ENCODE results near the gene SHROOM2.

The SHROOM2 gene

DNA sequence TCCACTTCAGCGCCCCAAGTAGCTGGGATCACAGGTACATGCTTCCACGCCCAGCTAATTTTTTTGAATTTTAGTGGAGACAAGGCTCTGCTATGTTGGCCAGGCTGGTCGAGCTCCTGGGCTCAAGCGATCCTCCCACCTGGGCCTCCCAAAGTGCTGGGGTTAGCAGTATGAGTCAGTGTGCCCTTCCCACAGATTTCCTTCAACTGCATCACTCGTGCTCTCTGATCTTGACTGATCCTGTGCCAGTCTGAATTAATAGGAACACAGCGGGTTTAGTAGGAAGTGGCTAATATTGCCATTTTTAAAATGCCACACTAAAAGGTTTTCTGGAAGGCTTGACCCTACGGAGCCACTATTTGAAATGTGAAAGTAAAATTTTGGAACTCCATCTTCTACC lies 4.3 kb upstream of the SHROOM2 start:
- DNase-seq (ENCODE audit: extremely low spot score) = no peak
- CTCF ChIA-PET = no interaction called here
- TF ChIP-seq NFRKB (IDR thresholded peaks at IDR 0.05) (no peak), TARDBP (IDR thresholded peaks at IDR 0.05) (no peak), SUZ12 (IDR thresholded peaks at IDR 0.05) (no peak), ELF4 (IDR thresholded peaks at IDR 0.05) (no peak), HDGF (IDR thresholded peaks at IDR 0.05; ENCODE audit: borderline replicate concordance) (no peak), FOXM1 (IDR thresholded peaks at IDR 0.05; ENCODE audit: borderline replicate concordance) (no peak), BHLHE40 (IDR thresholded peaks at IDR 0.05; ENCODE audit: borderline replicate concordance) (no peak)
- POLR2A ChIA-PET = no interaction called here

DNA sequence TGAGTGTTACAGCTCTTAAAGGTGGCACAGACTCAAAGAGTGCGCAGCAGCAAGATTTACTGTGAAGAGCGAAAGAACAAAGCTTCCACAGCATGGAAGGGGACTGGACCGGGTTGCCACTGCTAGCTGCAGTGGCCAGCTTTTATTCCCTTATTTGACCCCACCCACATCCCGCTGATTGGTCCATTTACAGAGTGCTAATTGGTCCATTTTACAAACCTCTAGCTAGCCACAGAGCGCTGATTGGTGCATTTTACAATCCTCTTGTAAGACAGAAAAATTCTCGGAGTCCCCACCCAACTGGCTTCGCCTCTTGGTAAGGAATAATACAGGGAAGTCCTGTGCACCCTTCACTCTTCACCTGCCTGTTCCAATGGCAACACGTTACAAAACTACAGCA lies 1.9 kb upstream of the SHROOM2 start:
- TF ChIP-seq SP1 (IDR thresholded peaks at IDR 0.05) (no peak), NFRKB (IDR thresholded peaks at IDR 0.05) (no peak), FOXK2 (IDR thresholded peaks at IDR 0.05) (no peak), ARNT (IDR thresholded peaks at IDR 0.05) (no peak), CTBP1 (IDR thresholded peaks at IDR 0.05; ENCODE audit: borderline replicate concordance) (no peak), ELF4 (IDR thresholded peaks at IDR 0.05) (no peak)
- no peak for DNase-seq (ENCODE audit: extremely low spot score)
- ChIA-PET POLR2A (no interaction called here), CTCF (no interaction called here)

DNA sequence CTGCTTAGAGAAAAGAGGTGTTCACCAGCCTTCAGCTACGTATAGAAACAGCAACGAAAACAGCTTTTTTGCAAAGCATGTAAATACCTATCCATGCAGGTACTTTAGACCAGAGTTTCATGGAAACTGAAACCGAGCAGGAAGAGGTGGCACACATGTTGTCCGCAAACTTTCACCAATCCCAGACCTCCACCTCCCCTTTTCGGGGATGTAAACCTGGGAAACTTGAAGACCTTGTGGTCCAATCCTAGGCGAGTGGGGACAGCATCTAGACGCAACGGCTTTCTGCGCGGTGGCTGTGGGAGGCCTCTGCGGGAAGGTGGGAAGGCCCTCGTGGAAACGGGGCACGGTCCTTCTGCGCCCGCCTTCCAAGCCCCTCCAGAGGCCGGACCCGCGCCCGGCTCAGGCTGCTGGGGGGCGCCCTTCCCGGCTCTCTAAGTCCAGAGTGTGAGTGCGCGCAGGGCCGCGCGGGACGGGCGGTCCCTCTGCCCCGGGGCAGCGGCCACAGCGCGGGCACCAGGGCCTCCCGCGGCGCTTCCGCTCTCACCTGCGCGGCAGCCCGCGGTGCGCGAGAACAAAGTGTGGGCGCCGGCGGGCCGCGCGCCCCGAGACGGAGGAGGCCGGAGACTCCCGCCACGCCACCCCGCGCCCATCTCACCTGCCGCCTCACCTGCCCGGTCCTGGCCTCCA lies 830 bp upstream of the SHROOM2 start:
- no peak for DNase-seq (ENCODE audit: extremely low spot score)
- ChIA-PET CTCF (no interaction called here), POLR2A (no interaction called here)
- no peak for TF ChIP-seq FOXK2 (IDR thresholded peaks at IDR 0.05)

DNA sequence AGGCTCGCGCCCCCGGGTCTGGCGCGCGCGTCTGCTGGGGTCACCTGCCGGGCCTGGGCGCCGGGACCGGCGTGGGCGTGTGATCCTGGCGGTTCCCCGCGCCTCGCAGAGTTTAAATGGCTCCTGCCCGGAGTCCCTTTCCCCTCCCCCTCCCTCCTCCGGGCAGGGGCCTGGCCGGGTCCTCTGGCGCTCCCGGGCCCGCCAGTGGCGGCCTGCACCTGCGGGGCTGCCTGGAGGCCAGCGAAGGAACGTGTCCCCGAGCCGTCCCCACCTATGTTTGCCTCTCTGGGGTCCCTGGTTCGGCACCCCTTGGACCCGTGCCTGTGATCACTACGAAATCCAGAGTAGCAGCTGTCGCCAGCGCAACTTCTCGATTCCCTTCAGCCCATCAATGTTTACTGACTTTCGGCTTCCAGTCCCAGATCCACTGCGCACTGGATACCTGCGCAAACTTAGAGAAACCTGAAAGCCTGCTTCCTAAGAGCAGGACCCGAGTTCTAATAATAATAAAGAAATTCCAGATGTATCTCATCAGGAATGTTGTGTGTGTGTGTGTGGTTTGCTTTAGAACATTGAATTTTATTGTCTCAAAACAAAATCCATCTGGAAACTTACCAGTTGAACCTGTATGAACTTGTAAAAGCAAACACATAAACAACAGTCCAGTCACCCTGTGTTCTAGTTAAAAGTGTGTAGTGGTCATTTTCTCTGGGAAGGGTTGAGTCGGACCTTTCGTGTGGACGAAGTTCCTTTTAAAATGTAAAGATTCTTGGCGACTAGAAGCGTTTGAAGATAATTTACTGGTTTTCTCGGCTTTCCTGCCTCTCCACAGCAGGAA lies 788 bp downstream of the SHROOM2 start:
- POLR2A ChIA-PET = no interaction called here
- CTCF ChIA-PET = no interaction called here
- peak; percentile 30 for DNase-seq (ENCODE audit: extremely low spot score)
- TF ChIP-seq FOXK2 (IDR thresholded peaks at IDR 0.05) (no peak), LEF1 (IDR thresholded peaks at IDR 0.05; ENCODE audit: borderline replicate concordance) (no peak), ELF4 (IDR thresholded peaks at IDR 0.05) (no peak), FOXA1 (IDR thresholded peaks at IDR 0.05) (no peak), L3MBTL2 (conservative IDR thresholded peaks at IDR 0.05) (no peak), TARDBP (IDR thresholded peaks at IDR 0.05) (no peak), SP1 (IDR thresholded peaks at IDR 0.05) (no peak), FOXM1 (IDR thresholded peaks at IDR 0.05; ENCODE audit: borderline replicate concordance) (no peak), SUZ12 (IDR thresholded peaks at IDR 0.05) (no peak), CTBP1 (IDR thresholded peaks at IDR 0.05; ENCODE audit: borderline replicate concordance) (no peak), ARNT (IDR thresholded peaks at IDR 0.05) (no peak)
- TF ChIP-seq, protein P1, sequence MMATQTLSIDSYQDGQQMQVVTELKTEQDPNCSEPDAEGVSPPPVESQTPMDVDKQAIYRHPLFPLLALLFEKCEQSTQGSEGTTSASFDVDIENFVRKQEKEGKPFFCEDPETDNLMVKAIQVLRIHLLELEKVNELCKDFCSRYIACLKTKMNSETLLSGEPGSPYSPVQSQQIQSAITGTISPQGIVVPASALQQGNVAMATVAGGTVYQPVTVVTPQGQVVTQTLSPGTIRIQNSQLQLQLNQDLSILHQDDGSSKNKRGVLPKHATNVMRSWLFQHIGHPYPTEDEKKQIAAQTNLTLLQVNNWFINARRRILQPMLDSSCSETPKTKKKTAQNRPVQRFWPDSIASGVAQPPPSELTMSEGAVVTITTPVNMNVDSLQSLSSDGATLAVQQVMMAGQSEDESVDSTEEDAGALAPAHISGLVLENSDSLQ (IDR thresholded peaks at IDR 0.05) = no peak

DNA sequence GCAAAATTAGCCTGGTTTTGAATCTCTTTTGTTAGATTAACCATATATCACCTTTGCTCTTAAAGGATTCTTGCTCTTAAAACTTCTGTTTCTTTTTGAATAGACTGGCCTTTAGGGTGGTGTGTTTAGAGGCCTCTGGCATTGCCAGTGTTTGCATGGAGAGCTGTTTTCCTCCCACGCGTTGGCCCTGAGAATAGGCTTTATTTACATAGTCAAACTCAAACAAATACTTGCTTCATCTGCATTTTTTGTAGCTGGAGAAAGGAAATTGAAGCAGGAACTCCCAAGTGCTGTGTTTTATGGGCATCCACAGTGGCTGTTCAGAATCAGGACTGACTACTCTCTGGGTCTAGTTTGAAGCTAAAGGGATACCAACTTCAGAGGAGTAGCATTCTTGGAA lies 2.7 kb downstream of the SHROOM2 start:
- ChIA-PET CTCF (no interaction called here), POLR2A (no interaction called here)
- TF ChIP-seq SP1 (IDR thresholded peaks at IDR 0.05) (no peak), FOXK2 (IDR thresholded peaks at IDR 0.05) (no peak), HDGF (IDR thresholded peaks at IDR 0.05; ENCODE audit: borderline replicate concordance) (no peak), BHLHE40 (IDR thresholded peaks at IDR 0.05; ENCODE audit: borderline replicate concordance) (no peak), FOXA1 (IDR thresholded peaks at IDR 0.05) (no peak)
- DNase-seq (ENCODE audit: extremely low spot score) = no peak

DNA sequence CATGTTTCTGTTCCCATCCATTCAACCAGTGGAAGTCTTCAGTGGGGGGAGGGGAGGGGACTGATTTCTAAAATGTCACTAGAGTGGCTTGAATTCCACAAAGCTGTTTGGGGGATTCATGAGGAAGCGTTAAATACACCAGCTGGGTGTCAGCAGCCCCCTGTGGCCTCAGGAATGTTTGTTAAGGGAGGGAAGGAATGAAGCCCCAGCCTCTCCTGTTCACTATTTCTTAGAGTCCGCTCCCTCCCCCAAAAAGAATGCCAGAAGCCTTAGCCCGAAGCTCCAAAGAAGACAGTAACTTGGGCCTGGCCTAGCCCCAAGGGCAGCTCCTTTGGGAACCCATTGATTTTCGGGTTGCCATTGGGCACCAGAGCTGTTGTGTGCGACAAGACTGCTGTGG lies 3.3 kb downstream of the SHROOM2 start:
- ChIA-PET POLR2A (no interaction called here), CTCF (no interaction called here)
- no peak for TF ChIP-seq CTBP1 (IDR thresholded peaks at IDR 0.05; ENCODE audit: borderline replicate concordance)
- DNase-seq (ENCODE audit: extremely low spot score) = no peak

DNA sequence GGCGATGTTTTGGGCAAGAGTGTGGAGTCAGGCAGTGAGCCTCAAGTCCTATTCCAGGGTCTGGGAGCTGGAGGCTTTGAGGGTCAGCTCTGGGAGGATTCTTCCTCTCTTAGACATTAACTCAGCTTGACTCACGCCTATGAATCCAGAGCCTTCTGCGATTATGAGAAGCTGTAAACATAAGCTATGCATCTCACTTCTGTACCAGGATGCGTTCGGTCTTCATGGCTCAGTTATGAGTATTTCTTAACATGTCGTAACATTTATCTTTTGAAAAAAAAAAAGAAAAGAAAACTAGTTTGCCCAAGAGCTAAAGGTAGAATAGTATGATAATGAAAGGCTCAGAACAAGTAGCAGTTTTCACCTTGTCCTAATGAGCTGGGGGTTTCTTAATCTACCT lies 4.6 kb downstream of the SHROOM2 start:
- TF ChIP-seq ARNT (IDR thresholded peaks at IDR 0.05) (no peak), HDGF (IDR thresholded peaks at IDR 0.05; ENCODE audit: borderline replicate concordance) (no peak), FOXA1 (IDR thresholded peaks at IDR 0.05) (no peak), TARDBP (IDR thresholded peaks at IDR 0.05) (no peak), FOXM1 (IDR thresholded peaks at IDR 0.05; ENCODE audit: borderline replicate concordance) (no peak), L3MBTL2 (conservative IDR thresholded peaks at IDR 0.05) (no peak), ELF4 (IDR thresholded peaks at IDR 0.05) (no peak), CTBP1 (IDR thresholded peaks at IDR 0.05; ENCODE audit: borderline replicate concordance) (no peak), LEF1 (IDR thresholded peaks at IDR 0.05; ENCODE audit: borderline replicate concordance) (no peak), ZNF384 (IDR thresholded peaks at IDR 0.05) (no peak), SP1 (IDR thresholded peaks at IDR 0.05) (no peak), SUZ12 (IDR thresholded peaks at IDR 0.05) (no peak), FOXK2 (IDR thresholded peaks at IDR 0.05) (no peak), NFRKB (IDR thresholded peaks at IDR 0.05) (no peak), BHLHE40 (IDR thresholded peaks at IDR 0.05; ENCODE audit: borderline replicate concordance) (no peak)
- TF ChIP-seq, protein P1 (IDR thresholded peaks at IDR 0.05) = no peak
- no peak for DNase-seq (ENCODE audit: extremely low spot score)
- CTCF ChIA-PET = no interaction called here
- POLR2A ChIA-PET = no interaction called here
